Superior temporal gyrus (tissue), 1 donor: ENCODE results near the gene PBX1.
"Not testable (repeated sequence)": the region's sequence is repeated elsewhere in the genome, so short reads cannot be mapped to it uniquely, and the experiment has no call there.

Experiments
- DNase-seq: peaks from one replicate; pipeline ENCODE4 v3.0.0-alpha.2; 2016; ENCODE audit errors: extremely low spot score

The PBX1 gene

GRCh38 chr1:164589961-164590507 lies 31.1 kb downstream of the PBX1 start:
- DNase-seq = no peak

GRCh38 chr1:164590592-164590991 lies 31.6 kb downstream of the PBX1 start:
- DNase-seq = no peak

- no peak for DNase-seq
Observed at GRCh38 chr1:164591858-164592257, 32.9 kb downstream of the PBX1 start.

- no peak for DNase-seq
Observed at GRCh38 chr1:164592634-164593033, 33.6 kb downstream of the PBX1 start.

GRCh38 chr1:164595212-164595611 lies 36.2 kb downstream of the PBX1 start:
- no peak for DNase-seq

GRCh38 chr1:164596172-164596571 lies 37.2 kb downstream of the PBX1 start:
- no peak for DNase-seq

- no peak for DNase-seq
Observed at GRCh38 chr1:164598719-164599118, 39.7 kb downstream of the PBX1 start.

GRCh38 chr1:164599272-164599671 lies 40.3 kb downstream of the PBX1 start:
- no peak for DNase-seq

GRCh38 chr1:164601399-164602100 lies 42.6 kb downstream of the PBX1 start:
- no peak for DNase-seq

- no peak for DNase-seq
Observed at GRCh38 chr1:164602101-164602422, 43.1 kb downstream of the PBX1 start.

GRCh38 chr1:164602480-164603093 lies 43.6 kb downstream of the PBX1 start:
- no peak for DNase-seq

- not testable (repeated sequence) for DNase-seq
Observed at GRCh38 chr1:164603805-164604204, 44.8 kb downstream of the PBX1 start.

GRCh38 chr1:164604541-164604940 lies 45.6 kb downstream of the PBX1 start:
- no peak for DNase-seq

GRCh38 chr1:164605254-164606091 lies 46.5 kb downstream of the PBX1 start:
- DNase-seq = no peak

- no peak for DNase-seq
Observed at GRCh38 chr1:164607351-164607750, 48.4 kb downstream of the PBX1 start.

GRCh38 chr1:164608651-164609057 lies 49.7 kb downstream of the PBX1 start:
- no peak for DNase-seq

GRCh38 chr1:164609089-164609488 lies 50.1 kb downstream of the PBX1 start:
- DNase-seq = no peak

- no peak for DNase-seq
Observed at GRCh38 chr1:164610538-164611222, 51.7 kb downstream of the PBX1 start.

- no peak for DNase-seq
Observed at GRCh38 chr1:164611754-164612642, 53.0 kb downstream of the PBX1 start.

GRCh38 chr1:164613176-164613575 lies 54.2 kb downstream of the PBX1 start:
- DNase-seq = no peak

- no peak for DNase-seq
Observed at GRCh38 chr1:164614316-164614715, 55.3 kb downstream of the PBX1 start.
